HG03064 (cell line): Measurements from ENCODE around the gene ARHGEF3.

Experiments used
- ATAC-seq: cut with Tn5 transposase; IDR thresholded peaks from one replicate; pipeline ENCODE4 v1.9.1; 2021; ENCODE audit warnings: low read depth; ENCODE audit not compliant: unreplicated experiment

ARHGEF3 gene

GRCh38 chr3:56796996-56797395, 4.8 kb downstream of the ARHGEF3 start:
- no peak for ATAC-seq

GRCh38 chr3:56796202-56796601, 5.5 kb downstream of the ARHGEF3 start:
- no peak for ATAC-seq

GRCh38 chr3:56795829-56796185, 5.9 kb downstream of the ARHGEF3 start:
- no peak for ATAC-seq

- no peak for ATAC-seq
These were observed 6.5 kb downstream of the ARHGEF3 start for GRCh38 chr3:56795097-56795828.

GRCh38 chr3:56792193-56792592, 9.6 kb downstream of the ARHGEF3 start:
- no peak for ATAC-seq

- ATAC-seq: no peak
These were observed 11.5 kb downstream of the ARHGEF3 start for GRCh38 chr3:56790016-56790821.

GRCh38 chr3:56789076-56789475, 12.7 kb downstream of the ARHGEF3 start:
- ATAC-seq: no peak

- ATAC-seq: no peak
These were observed 13.2 kb downstream of the ARHGEF3 start for GRCh38 chr3:56788521-56788920.

GRCh38 chr3:56787784-56788256, 13.9 kb downstream of the ARHGEF3 start:
- ATAC-seq: no peak

- no peak for ATAC-seq
These were observed 14.4 kb downstream of the ARHGEF3 start for GRCh38 chr3:56787258-56787775.

GRCh38 chr3:56785499-56785898, 16.2 kb downstream of the ARHGEF3 start:
- ATAC-seq: no peak

GRCh38 chr3:56784448-56785001, 17.2 kb downstream of the ARHGEF3 start:
- no peak for ATAC-seq

GRCh38 chr3:56783644-56784447, 17.9 kb downstream of the ARHGEF3 start:
- peak; percentile 97 for ATAC-seq

GRCh38 chr3:56782906-56783305, 18.8 kb downstream of the ARHGEF3 start:
- no peak for ATAC-seq

GRCh38 chr3:56782215-56782614, 19.5 kb downstream of the ARHGEF3 start:
- ATAC-seq: no peak

GRCh38 chr3:56781762-56782161, 20.0 kb downstream of the ARHGEF3 start:
- no peak for ATAC-seq

GRCh38 chr3:56780936-56781335, 20.8 kb downstream of the ARHGEF3 start:
- no peak for ATAC-seq

GRCh38 chr3:56778893-56779292, 22.9 kb downstream of the ARHGEF3 start:
- no peak for ATAC-seq

- ATAC-seq: no peak
These were observed 25.2 kb downstream of the ARHGEF3 start for GRCh38 chr3:56776556-56776950.

- ATAC-seq: no peak
These were observed 25.8 kb downstream of the ARHGEF3 start for GRCh38 chr3:56775838-56776555.
